Measurements from ENCODE around the gene UAP1L1.

Gene UAP1L1

DNA sequence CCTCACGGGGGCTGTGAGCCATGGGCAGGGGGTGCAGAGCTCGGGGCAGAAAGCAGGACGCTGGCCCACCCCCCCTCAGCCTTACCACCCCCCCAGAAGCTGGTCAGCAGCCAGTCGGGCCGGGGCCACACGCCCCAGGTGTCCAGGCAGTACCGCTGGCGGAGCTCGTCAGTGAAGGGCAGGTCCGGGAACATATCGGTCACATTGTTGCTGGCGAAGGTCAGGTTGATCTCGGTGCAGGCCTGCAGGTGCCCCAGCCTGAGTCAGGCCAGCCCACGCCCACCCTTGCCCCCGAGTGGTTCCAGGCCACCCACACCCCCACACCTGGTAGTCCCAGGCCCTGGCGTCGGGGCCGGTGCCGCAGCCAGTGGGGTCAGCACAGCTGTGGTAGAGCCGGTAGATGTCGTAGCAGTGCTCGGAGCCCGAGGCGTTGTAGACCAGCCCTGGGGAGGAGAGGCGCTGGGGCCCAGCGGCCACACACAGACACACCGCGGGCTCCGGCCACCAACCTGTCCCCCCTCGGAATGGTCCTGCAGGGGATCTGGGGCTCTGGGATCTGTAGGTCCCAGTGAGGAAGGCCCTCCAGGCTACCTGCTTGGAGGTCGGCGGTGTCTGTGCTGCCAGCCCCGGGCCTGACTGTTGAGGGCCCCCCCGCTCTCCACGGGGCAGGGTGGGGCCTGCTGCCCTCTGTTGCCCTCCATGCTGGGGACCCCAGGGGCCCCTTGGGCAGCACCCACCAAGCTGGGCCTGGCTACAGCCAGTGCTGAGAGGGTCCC is 34.7 kb downstream of the UAP1L1 start:
- H4K12ac ChIP-seq (ENCODE audit: low read depth, low read length) = no peak overlapping the region
- H3K4ac ChIP-seq (ENCODE audit: low read depth, low read length) = no peak overlapping the region
- no peak overlapping the region for H3K4me3 ChIP-seq (ENCODE audit: low read depth, low read length)
- no peak overlapping the region for H3K27ac ChIP-seq (ENCODE audit: low read depth, low read length)
- DNase-seq = no peak
- H3K36me3 ChIP-seq (ENCODE audit: control insufficient read depth in 1 of 2, insufficient read depth in 2 of 2, low read length in 2 of 2) = peaks cover 26 to 31% of the 10 kb centered on the region in 2 experiments
- H3K9ac ChIP-seq (ENCODE audit: low read length) = no peak overlapping the region
- H2BK5ac ChIP-seq (ENCODE audit: low read depth, low read length, poor library complexity) = no peak overlapping the region
- H4K8ac ChIP-seq (ENCODE audit: low read depth, low read length) = no peak overlapping the region
- no peak overlapping the region for H4K91ac ChIP-seq (ENCODE audit: low read depth, low read length)
- no peaks in the 10 kb centered on the region for H3K79me1 ChIP-seq (ENCODE audit: low read length)
- peaks cover 24% of the 10 kb centered on the region for H3K27me3 ChIP-seq (ENCODE audit: insufficient read depth, low read length)
- H2BK120ac ChIP-seq (ENCODE audit: insufficient read depth, low read length, poor library complexity) = no peak overlapping the region
- H3K18ac ChIP-seq (ENCODE audit: low read length) = no peak overlapping the region
- no peak overlapping the region for H2AFZ ChIP-seq (ENCODE audit: insufficient read depth, low read length, poor library complexity)
- H3K4me1 ChIP-seq (ENCODE audit: control insufficient read depth in 1 of 2, insufficient read depth in 2 of 2, low read length in 2 of 2) = no peaks in the 10 kb centered on the region
- no peak overlapping the region for H3K23ac ChIP-seq (ENCODE audit: low read length)
- no CpG with 5 or more reads among the region's 35 CpGs for WGBS (ENCODE audit: extremely low coverage, insufficient coverage, insufficient read length)
- no peaks in the 10 kb centered on the region for H3K79me2 ChIP-seq (ENCODE audit: control insufficient read depth, insufficient read depth, low read length, poor library complexity)
- no peak overlapping the region for H3K14ac ChIP-seq (ENCODE audit: low read length)
- H3K9me3 ChIP-seq (ENCODE audit: insufficient read depth, low read depth, low read length) = no peaks in the 10 kb centered on the region
- no peak overlapping the region for H2AK5ac ChIP-seq (ENCODE audit: low read length)
- no peak overlapping the region for H2BK12ac ChIP-seq (ENCODE audit: low read length)
- no peak overlapping the region for H3K4me2 ChIP-seq (ENCODE audit: low read length)

DNA sequence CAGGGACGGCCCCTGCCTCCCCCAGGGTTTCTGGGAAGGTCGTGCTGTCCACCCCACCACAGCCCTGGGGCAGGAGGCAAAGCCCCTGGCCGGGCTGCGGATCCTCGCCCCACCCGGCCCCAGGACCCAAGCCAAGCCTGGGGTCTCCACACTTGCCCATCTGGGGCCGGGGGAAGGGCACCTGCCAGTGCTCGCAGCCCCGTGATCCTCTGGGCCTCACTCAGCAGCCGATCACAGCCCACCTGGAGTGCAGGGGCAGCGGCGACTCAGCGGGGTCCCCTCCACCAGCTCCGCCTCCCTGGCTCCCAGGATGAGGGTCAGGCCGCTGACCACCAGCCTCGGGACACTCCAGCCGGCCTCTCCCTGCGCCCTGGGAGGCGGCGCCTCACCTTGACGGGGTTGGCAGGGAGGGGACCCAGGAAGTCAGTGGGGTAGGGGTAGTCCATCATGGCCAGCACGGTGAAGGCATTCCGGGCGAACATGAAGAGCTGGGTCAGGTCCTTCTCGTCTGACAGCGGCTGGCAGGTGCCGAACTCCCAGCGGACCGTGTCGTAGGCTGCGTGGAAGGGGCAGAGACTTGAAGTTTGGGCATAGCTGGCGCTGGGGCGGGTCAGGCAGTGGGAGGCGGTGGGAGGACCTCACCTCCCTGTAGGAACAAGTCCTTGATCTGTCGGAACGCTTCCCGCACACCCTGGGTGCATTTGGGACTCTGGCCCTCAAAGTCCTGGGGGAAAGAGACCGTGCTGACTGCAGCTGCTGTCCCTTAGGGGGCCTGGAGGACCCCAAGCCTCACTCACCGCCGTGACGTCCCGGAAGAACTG is 35.5 kb downstream of the UAP1L1 start:
- H2BK120ac ChIP-seq (ENCODE audit: insufficient read depth, low read length, poor library complexity) = no peak overlapping the region
- H3K18ac ChIP-seq (ENCODE audit: low read length) = no peak overlapping the region
- H3K27ac ChIP-seq (ENCODE audit: low read depth, low read length) = no peak overlapping the region
- no peak overlapping the region for H2BK12ac ChIP-seq (ENCODE audit: low read length)
- no peak overlapping the region for H2AFZ ChIP-seq (ENCODE audit: insufficient read depth, low read length, poor library complexity)
- no CpG with 5 or more reads among the region's 42 CpGs for WGBS (ENCODE audit: extremely low coverage, insufficient coverage, insufficient read length)
- H3K27me3 ChIP-seq (ENCODE audit: insufficient read depth, low read length) = peaks cover 24% of the 10 kb centered on the region
- no peak overlapping the region for H2AK5ac ChIP-seq (ENCODE audit: low read length)
- no peak overlapping the region for H3K4me3 ChIP-seq (ENCODE audit: low read depth, low read length)
- no peak overlapping the region for H3K4ac ChIP-seq (ENCODE audit: low read depth, low read length)
- H3K79me2 ChIP-seq (ENCODE audit: control insufficient read depth, insufficient read depth, low read length, poor library complexity) = no peaks in the 10 kb centered on the region
- no peaks in the 10 kb centered on the region for H3K9me3 ChIP-seq (ENCODE audit: insufficient read depth, low read depth, low read length)
- no peak overlapping the region for H3K4me2 ChIP-seq (ENCODE audit: low read length)
- no peak overlapping the region for H4K91ac ChIP-seq (ENCODE audit: low read depth, low read length)
- H3K79me1 ChIP-seq (ENCODE audit: low read length) = no peaks in the 10 kb centered on the region
- peaks cover 18 to 23% of the 10 kb centered on the region in 2 experiments for H3K36me3 ChIP-seq (ENCODE audit: control insufficient read depth in 1 of 2, insufficient read depth in 2 of 2, low read length in 2 of 2)
- no peak overlapping the region for H4K12ac ChIP-seq (ENCODE audit: low read depth, low read length)
- H3K23ac ChIP-seq (ENCODE audit: low read length) = no peak overlapping the region
- no peak overlapping the region for H2BK5ac ChIP-seq (ENCODE audit: low read depth, low read length, poor library complexity)
- no peak overlapping the region for H4K8ac ChIP-seq (ENCODE audit: low read depth, low read length)
- H3K4me1 ChIP-seq (ENCODE audit: control insufficient read depth in 1 of 2, insufficient read depth in 2 of 2, low read length in 2 of 2) = no peaks in the 10 kb centered on the region
- DNase-seq = no peak
- H3K14ac ChIP-seq (ENCODE audit: low read length) = no peak overlapping the region
- no peak overlapping the region for H3K9ac ChIP-seq (ENCODE audit: low read length)

DNA sequence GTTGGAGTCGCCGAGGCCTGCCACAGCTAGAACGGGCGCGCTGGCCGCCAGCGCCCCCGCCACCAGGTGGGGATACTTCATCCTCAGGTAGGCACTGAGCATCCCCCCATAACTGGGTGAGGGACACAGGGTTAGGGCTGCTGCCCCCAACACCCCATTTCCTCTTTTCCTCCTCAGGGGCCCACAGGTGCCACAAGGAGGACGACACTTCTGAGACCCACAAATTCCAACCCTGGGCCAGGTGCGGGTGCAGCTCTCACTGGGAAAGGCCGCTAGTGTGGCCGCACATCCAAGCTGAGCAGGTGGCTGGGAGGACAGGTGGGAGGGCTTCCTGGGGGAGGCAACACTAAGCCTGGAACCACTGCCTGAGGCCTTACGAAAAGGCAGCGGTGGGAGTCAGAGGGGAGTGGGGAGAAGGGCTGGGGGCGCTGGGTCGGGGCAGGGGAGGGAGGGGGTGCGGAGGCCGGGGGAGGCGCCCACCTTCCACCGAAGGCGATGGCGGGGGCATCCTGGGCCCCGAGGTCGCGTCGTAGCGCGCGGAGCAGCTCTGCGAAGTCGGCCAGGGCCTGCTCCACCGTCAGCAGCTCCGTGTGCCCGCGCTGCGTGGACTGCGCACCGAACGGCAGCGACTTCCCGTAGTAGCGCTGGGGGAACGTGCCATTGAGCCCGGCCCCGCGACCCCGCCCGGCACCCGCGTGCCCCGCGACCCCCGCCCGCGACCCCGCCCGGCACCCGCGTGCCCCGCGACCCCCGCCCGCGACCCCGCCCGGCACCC is 36.3 kb downstream of the UAP1L1 start:
- no peak overlapping the region for H3K23ac ChIP-seq (ENCODE audit: low read length)
- H2BK5ac ChIP-seq (ENCODE audit: low read depth, low read length, poor library complexity) = no peak overlapping the region
- H2AFZ ChIP-seq (ENCODE audit: insufficient read depth, low read length, poor library complexity) = no peak overlapping the region
- peaks cover 24% of the 10 kb centered on the region for H3K27me3 ChIP-seq (ENCODE audit: insufficient read depth, low read length)
- peak in 1 of 2 donors; percentile 30 for DNase-seq
- peaks cover 11 to 15% of the 10 kb centered on the region in 2 experiments for H3K36me3 ChIP-seq (ENCODE audit: control insufficient read depth in 1 of 2, insufficient read depth in 2 of 2, low read length in 2 of 2)
- H3K18ac ChIP-seq (ENCODE audit: low read length) = no peak overlapping the region
- H4K8ac ChIP-seq (ENCODE audit: low read depth, low read length) = no peak overlapping the region
- no peak overlapping the region for H3K27ac ChIP-seq (ENCODE audit: low read depth, low read length)
- no peak overlapping the region for H4K91ac ChIP-seq (ENCODE audit: low read depth, low read length)
- WGBS (ENCODE audit: extremely low coverage, insufficient coverage, insufficient read length) = no CpG with 5 or more reads among the region's 66 CpGs
- H3K14ac ChIP-seq (ENCODE audit: low read length) = no peak overlapping the region
- no peaks in the 10 kb centered on the region for H3K4me1 ChIP-seq (ENCODE audit: control insufficient read depth in 1 of 2, insufficient read depth in 2 of 2, low read length in 2 of 2)
- no peak overlapping the region for H2AK5ac ChIP-seq (ENCODE audit: low read length)
- no peak overlapping the region for H2BK120ac ChIP-seq (ENCODE audit: insufficient read depth, low read length, poor library complexity)
- H3K79me1 ChIP-seq (ENCODE audit: low read length) = no peaks in the 10 kb centered on the region
- H3K9me3 ChIP-seq (ENCODE audit: insufficient read depth, low read depth, low read length) = no peaks in the 10 kb centered on the region
- no peak overlapping the region for H3K9ac ChIP-seq (ENCODE audit: low read length)
- no peak overlapping the region for H3K4ac ChIP-seq (ENCODE audit: low read depth, low read length)
- H3K79me2 ChIP-seq (ENCODE audit: control insufficient read depth, insufficient read depth, low read length, poor library complexity) = no peaks in the 10 kb centered on the region
- H3K4me3 ChIP-seq (ENCODE audit: low read depth, low read length) = no peak overlapping the region
- H3K4me2 ChIP-seq (ENCODE audit: low read length) = no peak overlapping the region
- no peak overlapping the region for H2BK12ac ChIP-seq (ENCODE audit: low read length)
- H4K12ac ChIP-seq (ENCODE audit: low read depth, low read length) = no peak overlapping the region

DNA sequence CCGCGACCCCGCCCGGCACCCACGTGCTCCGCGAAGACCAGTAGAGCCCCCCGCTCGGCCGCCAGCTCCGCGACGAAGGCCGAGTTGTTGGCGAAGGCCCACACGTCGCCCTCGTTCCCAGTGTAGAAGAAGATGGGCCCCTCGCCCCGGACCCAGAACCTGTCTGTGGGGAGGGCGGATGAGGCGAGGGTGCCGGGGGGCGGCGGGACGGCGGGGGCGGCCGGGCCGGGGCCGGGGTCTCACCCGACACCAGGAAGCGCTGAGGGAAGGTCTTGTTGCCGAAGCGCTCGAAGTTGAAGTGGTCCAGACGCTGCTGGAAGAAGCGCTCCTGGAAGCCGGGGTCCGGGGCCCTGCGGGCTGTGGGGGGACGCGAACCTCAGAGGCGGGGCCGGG is 36.9 kb downstream of the UAP1L1 start:
- Histone ChIP-seq H2BK5ac (ENCODE audit: low read depth, low read length, poor library complexity) (no peak overlapping the region), H2BK12ac (ENCODE audit: low read length) (no peak overlapping the region), H2AK5ac (ENCODE audit: low read length) (no peak overlapping the region), H3K4me1 (ENCODE audit: control insufficient read depth in 1 of 2, insufficient read depth in 2 of 2, low read length in 2 of 2) (no peaks in the 10 kb centered on the region), H3K4me3 (ENCODE audit: low read depth, low read length) (no peak overlapping the region), H3K9ac (ENCODE audit: low read length) (no peak overlapping the region), H3K14ac (ENCODE audit: low read length) (no peak overlapping the region), H4K12ac (ENCODE audit: low read depth, low read length) (no peak overlapping the region), H2AFZ (ENCODE audit: insufficient read depth, low read length, poor library complexity) (no peak overlapping the region), H3K79me1 (ENCODE audit: low read length) (no peaks in the 10 kb centered on the region), H2BK120ac (ENCODE audit: insufficient read depth, low read length, poor library complexity) (no peak overlapping the region), H3K4ac (ENCODE audit: low read depth, low read length) (no peak overlapping the region), H4K8ac (ENCODE audit: low read depth, low read length) (no peak overlapping the region), H3K9me3 (ENCODE audit: insufficient read depth, low read depth, low read length) (no peaks in the 10 kb centered on the region), H3K27me3 (ENCODE audit: insufficient read depth, low read length) (peaks cover 24% of the 10 kb centered on the region), H3K27ac (ENCODE audit: low read depth, low read length) (no peak overlapping the region), H3K4me2 (ENCODE audit: low read length) (peak overlapping the region; percentile 59), H3K79me2 (ENCODE audit: control insufficient read depth, insufficient read depth, low read length, poor library complexity) (no peaks in the 10 kb centered on the region), H3K36me3 (ENCODE audit: control insufficient read depth in 1 of 2, insufficient read depth in 2 of 2, low read length in 2 of 2) (peaks cover 5 to 9% of the 10 kb centered on the region in 2 experiments), H4K91ac (ENCODE audit: low read depth, low read length) (no peak overlapping the region), H3K18ac (ENCODE audit: low read length) (no peak overlapping the region), H3K23ac (ENCODE audit: low read length) (no peak overlapping the region)
- DNase-seq = no peak
- WGBS (ENCODE audit: extremely low coverage, insufficient coverage, insufficient read length) = no CpG with 5 or more reads among the region's 45 CpGs
